Skeletal muscle cell (primary cell): Measurements from ENCODE around the gene LCN12.

Experiments used
- DNase-seq: peaks from one replicate; pipeline ENCODE4 v3.0.0-alpha.2; 2010; ENCODE audit warnings: low read depth
- H3K4me3 ChIP-seq: 2 replicates; pipeline ENCODE4 v1.5.1; 2011; ENCODE audit warnings: low read depth, mild to moderate bottlenecking, control low read depth, low read length, moderate library complexity

The LCN12 gene

GRCh38 chr9:136968333-136969127, 16.5 kb downstream of the LCN12 start:
- DNase-seq, result no peak
- H3K4me3 ChIP-seq, result no peak overlapping the region

GRCh38 chr9:136969150-136969549, 17.1 kb downstream of the LCN12 start:
- DNase-seq, result no peak
- no peak overlapping the region for H3K4me3 ChIP-seq

- DNase-seq, result no peak
- H3K4me3 ChIP-seq, result no peak overlapping the region
These were observed 17.7 kb downstream of the LCN12 start for GRCh38 chr9:136969774-136970173.

DNA sequence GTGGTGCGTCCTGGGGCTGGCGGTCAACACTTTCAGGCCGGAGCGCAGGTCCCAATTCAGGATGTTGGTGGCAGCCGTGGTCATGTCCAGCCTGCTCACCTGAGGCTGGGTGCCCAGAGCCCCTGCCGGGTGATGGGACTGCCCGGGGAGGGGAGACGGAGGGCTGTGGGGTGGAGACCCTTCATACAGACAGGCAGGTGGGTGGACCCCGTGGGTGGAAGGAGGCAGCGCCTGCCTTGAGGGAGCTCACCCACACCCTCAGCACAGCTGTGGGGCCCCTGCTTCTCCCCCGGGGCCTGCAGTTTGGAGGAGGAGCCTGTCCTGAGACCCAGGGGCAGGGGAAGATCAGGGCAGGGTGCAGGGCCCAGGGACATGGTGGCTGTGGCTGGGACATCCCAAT, 18.3 kb downstream of the LCN12 start:
- DNase-seq, result no peak
- H3K4me3 ChIP-seq, result no peak overlapping the region

DNA sequence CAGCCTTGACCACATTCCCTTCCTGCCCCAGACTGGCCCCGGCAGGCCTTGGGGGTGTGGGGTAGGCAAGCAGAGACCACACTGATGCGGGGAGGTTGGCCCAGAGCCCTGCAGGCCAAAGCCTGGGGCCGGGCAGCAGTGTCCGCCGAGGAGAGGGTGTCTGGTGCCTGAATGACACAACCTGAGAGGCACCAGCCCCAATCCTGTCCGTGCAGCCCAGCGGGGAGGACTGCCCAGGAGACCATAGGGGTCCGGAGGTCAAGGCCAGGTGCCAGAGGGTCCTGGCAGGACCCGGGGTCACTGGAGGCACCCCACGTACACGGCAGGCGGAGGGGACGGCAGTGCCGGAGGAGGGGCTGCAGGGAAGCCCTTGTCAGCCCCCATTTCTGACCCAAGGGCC, 19.7 kb downstream of the LCN12 start:
- no peak overlapping the region for H3K4me3 ChIP-seq
- DNase-seq, result no peak

GRCh38 chr9:136972335-136972734, 20.3 kb downstream of the LCN12 start:
- no peak overlapping the region for H3K4me3 ChIP-seq
- no peak for DNase-seq

- DNase-seq, result no peak
- H3K4me3 ChIP-seq, result no peak overlapping the region
These were observed 20.7 kb downstream of the LCN12 start for GRCh38 chr9:136972743-136973142.

- DNase-seq, result no peak
- H3K4me3 ChIP-seq, result no peak overlapping the region
These were observed 21.8 kb downstream of the LCN12 start for GRCh38 chr9:136973618-136974617.

GRCh38 chr9:136974817-136975535, 22.9 kb downstream of the LCN12 start:
- no peak overlapping the region for H3K4me3 ChIP-seq
- no peak for DNase-seq

GRCh38 chr9:136975644-136976043, 23.6 kb downstream of the LCN12 start:
- DNase-seq, result no peak
- H3K4me3 ChIP-seq, result no peak overlapping the region

DNA sequence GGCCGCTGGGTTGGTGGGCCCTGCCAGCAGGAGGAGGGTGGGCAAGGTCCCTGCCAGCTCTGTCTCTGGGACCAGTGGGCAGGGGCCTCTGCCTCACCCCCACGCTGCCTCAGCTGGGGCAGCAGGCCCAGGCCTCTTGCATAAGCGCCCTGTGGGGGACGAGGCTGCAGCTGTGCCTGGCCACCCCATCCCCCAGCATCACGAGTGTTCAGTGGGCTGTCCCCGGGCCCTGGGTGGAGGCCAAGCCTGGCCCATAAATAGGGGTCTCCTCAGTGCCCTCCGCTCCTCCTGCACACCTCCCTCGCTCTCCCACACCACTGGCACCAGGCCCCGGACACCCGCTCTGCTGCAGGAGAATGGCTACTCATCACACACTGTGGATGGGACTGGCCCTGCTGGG, 25.1 kb downstream of the LCN12 start, which contains the start of gene PTGDS:
TSS of gene PTGDS (plus strand) at position 282 of the 400 bp plus-strand sequence. CDS start at position 357, 75 bp downstream.
- peak within 1 kb of the TSS; percentile 60 for H3K4me3 ChIP-seq
- DNase-seq, result no peak

GRCh38 chr9:136977649-136978072, 25.6 kb downstream of the LCN12 start:
- DNase-seq, result no peak
- H3K4me3 ChIP-seq, result peak overlapping the region; percentile 60

- H3K4me3 ChIP-seq, result peak overlapping the region; percentile 60
- DNase-seq, result no peak
These were observed 26.2 kb downstream of the LCN12 start for GRCh38 chr9:136978073-136978864.

GRCh38 chr9:136978865-136979544, 26.9 kb downstream of the LCN12 start:
- DNase-seq, result no peak

DNA sequence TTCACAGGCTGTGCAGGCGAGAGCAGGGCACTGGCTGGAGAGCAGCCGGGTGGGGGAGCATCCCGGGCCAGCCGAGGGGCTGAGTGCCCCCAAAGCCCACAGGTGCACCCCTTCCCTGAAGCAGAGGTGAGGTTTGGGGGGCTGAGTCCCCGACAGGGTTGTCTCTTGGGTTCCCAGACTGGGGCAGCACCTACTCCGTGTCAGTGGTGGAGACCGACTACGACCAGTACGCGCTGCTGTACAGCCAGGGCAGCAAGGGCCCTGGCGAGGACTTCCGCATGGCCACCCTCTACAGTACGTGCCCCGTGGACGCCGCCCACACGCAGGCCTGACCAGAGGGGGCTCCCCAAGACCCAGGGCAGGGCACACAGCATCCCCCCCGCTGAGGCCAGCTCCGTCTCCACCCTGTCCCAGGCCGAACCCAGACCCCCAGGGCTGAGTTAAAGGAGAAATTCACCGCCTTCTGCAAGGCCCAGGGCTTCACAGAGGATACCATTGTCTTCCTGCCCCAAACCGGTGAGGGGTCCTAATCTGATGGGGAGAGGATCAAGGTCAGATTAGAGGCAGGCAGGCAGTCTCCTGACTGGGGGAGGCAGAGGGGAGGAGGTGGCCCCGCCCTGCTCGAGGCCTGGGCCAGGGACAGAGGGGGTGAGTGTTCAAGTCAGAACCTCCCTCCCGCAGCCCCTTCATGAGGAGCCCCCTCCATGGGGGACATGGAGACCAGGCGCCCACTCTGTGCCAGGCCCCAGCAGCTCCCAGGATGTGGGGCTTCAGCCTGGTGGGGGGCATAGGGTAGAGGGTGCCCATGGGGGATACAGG, 27.9 kb downstream of the LCN12 start:
- no peak for DNase-seq
- H3K4me3 ChIP-seq, result no peak overlapping the region

More at GRCh38 chr9:136978865-136979544, 26.9 kb downstream of the LCN12 start:
- no peak overlapping the region for H3K4me3 ChIP-seq

GRCh38 chr9:136980669-136981478, 28.8 kb downstream of the LCN12 start:
- no peak overlapping the region for H3K4me3 ChIP-seq
- no peak for DNase-seq
